Activated CD4-positive, alpha-beta T cell treated with anti-CD3 and anti-CD28 coated beads, Interleukin-2, amount 10 ng/mL, durations not matched to agents 7 days and 5 days (primary cell): ENCODE results near the gene SLC35F1. TPM values are rescaled to one million over a fixed set of nuclear protein-coding genes. Genes with fewer than 3 reads are reported as not detected.
"Not testable (repeated sequence)": the region's sequence is repeated elsewhere in the genome, so short reads cannot be mapped to it uniquely, and the experiment has no call there.

Experiments
- CTCF ChIA-PET: fragments of 350-600 bp; sonication (Branson Sonifier 250); formaldehyde crosslinking; loops from one replicate; lab custom pipeline; 2021; ENCODE audit warnings: antibody characterized with exemption; lab: Charles Lee
- POLR2A ChIA-PET: fragments of 350-600 bp; sonication (Branson Sonifier 250); formaldehyde crosslinking; loops from one replicate; lab custom pipeline; 2021; ENCODE audit warnings: antibody characterized with exemption; lab: Charles Lee
- DNase-seq: peaks from one replicate; pipeline ENCODE4 v3.0.0-alpha.2; 2020
- H3K27ac Mint-ChIP-seq: one replicate; pipeline ENCODE4 v1.8.0; 2021; ENCODE audit warnings: mild to moderate bottlenecking, moderate library complexity, mixed read lengths
- H3K27me3 Mint-ChIP-seq: one replicate; pipeline ENCODE4 v1.8.0; 2021; ENCODE audit warnings: mixed read lengths
- H3K36me3 Mint-ChIP-seq: one replicate; pipeline ENCODE4 v1.8.0; 2021; ENCODE audit warnings: low read depth, mixed read lengths
- H3K4me1 Mint-ChIP-seq: one replicate; pipeline ENCODE4 v1.8.0; 2021; ENCODE audit warnings: mixed read lengths
- H3K4me3 Mint-ChIP-seq: one replicate; pipeline ENCODE4 v1.8.0; 2021; ENCODE audit warnings: mild to moderate bottlenecking, moderate library complexity, mixed read lengths
- H3K9me3 Mint-ChIP-seq: one replicate; pipeline ENCODE4 v1.8.0; 2021; ENCODE audit warnings: mixed read lengths
- total RNA-seq, 2 experiments: library from RNA; stranded (reverse); gene quantifications; one replicate each; pipeline ENCODE4 v1.2.3, GENCODE V29; 2021

SLC35F1 gene
- total RNA-seq, 2 experiments from 2014 or later, result not detected

GRCh38 chr6:117976030-117976651, 69.1 kb downstream of the SLC35F1 start:
- peak; percentile 22 for DNase-seq
- no peak overlapping the region for H3K27ac Mint-ChIP-seq
- no peaks in the 10 kb centered on the region for H3K36me3 Mint-ChIP-seq
- H3K4me1 Mint-ChIP-seq, result no peaks in the 10 kb centered on the region
- H3K27me3 Mint-ChIP-seq, result peaks cover 5% of the 10 kb centered on the region
- no peak overlapping the region for H3K4me3 Mint-ChIP-seq
- ChIA-PET CTCF (no interaction called here), POLR2A (no interaction called here)
- H3K9me3 Mint-ChIP-seq, result peaks cover 5% of the 10 kb centered on the region

- H3K4me3 Mint-ChIP-seq, result no peak overlapping the region
- ChIA-PET CTCF (no interaction called here), POLR2A (no interaction called here)
- H3K36me3 Mint-ChIP-seq, result no peaks in the 10 kb centered on the region
- no peak for DNase-seq
- no peak overlapping the region for H3K27ac Mint-ChIP-seq
- H3K4me1 Mint-ChIP-seq, result no peaks in the 10 kb centered on the region
- H3K9me3 Mint-ChIP-seq, result no peaks in the 10 kb centered on the region
- H3K27me3 Mint-ChIP-seq, result peaks cover 8% of the 10 kb centered on the region
Measured at GRCh38 chr6:117985916-117986315, 78.9 kb downstream of the SLC35F1 start.

- H3K9me3 Mint-ChIP-seq, result no peaks in the 10 kb centered on the region
- H3K4me3 Mint-ChIP-seq, result no peak overlapping the region
- H3K27ac Mint-ChIP-seq, result no peak overlapping the region
- no peaks in the 10 kb centered on the region for H3K4me1 Mint-ChIP-seq
- no peak for DNase-seq
- POLR2A ChIA-PET, result no interaction called here
- H3K27me3 Mint-ChIP-seq, result peaks cover 4% of the 10 kb centered on the region
- no peaks in the 10 kb centered on the region for H3K36me3 Mint-ChIP-seq
- CTCF ChIA-PET, result interaction anchor here (0.7 kb wide), 1 partner anchor 1912 kb away, joined by 7 read pairs; no protein-coding TSS in a partner anchor
Measured at GRCh38 chr6:117986396-117986795, 79.3 kb downstream of the SLC35F1 start.

- H3K4me1 Mint-ChIP-seq, result no peaks in the 10 kb centered on the region
- H3K4me3 Mint-ChIP-seq, result no peak overlapping the region
- DNase-seq, result no peak
- H3K9me3 Mint-ChIP-seq, result no peaks in the 10 kb centered on the region
- H3K27me3 Mint-ChIP-seq, result peaks cover 4% of the 10 kb centered on the region
- H3K36me3 Mint-ChIP-seq, result no peaks in the 10 kb centered on the region
- POLR2A ChIA-PET, result no interaction called here
- CTCF ChIA-PET, result no interaction called here
- no peak overlapping the region for H3K27ac Mint-ChIP-seq
Measured at GRCh38 chr6:117989086-117989485, 82.0 kb downstream of the SLC35F1 start.

GRCh38 chr6:117990151-117990550, 83.1 kb downstream of the SLC35F1 start:
- no peaks in the 10 kb centered on the region for H3K9me3 Mint-ChIP-seq
- H3K4me1 Mint-ChIP-seq, result no peaks in the 10 kb centered on the region
- no peak overlapping the region for H3K4me3 Mint-ChIP-seq
- CTCF ChIA-PET, result no interaction called here
- no peaks in the 10 kb centered on the region for H3K36me3 Mint-ChIP-seq
- no peak for DNase-seq
- peaks cover 4% of the 10 kb centered on the region for H3K27me3 Mint-ChIP-seq
- POLR2A ChIA-PET, result no interaction called here
- no peak overlapping the region for H3K27ac Mint-ChIP-seq

- DNase-seq, result no peak
- CTCF ChIA-PET, result no interaction called here
- no peaks in the 10 kb centered on the region for H3K36me3 Mint-ChIP-seq
- peaks cover 4% of the 10 kb centered on the region for H3K27me3 Mint-ChIP-seq
- no peaks in the 10 kb centered on the region for H3K4me1 Mint-ChIP-seq
- H3K9me3 Mint-ChIP-seq, result no peaks in the 10 kb centered on the region
- POLR2A ChIA-PET, result no interaction called here
- H3K4me3 Mint-ChIP-seq, result no peak overlapping the region
- H3K27ac Mint-ChIP-seq, result no peak overlapping the region
Measured at GRCh38 chr6:117992856-117993255, 85.8 kb downstream of the SLC35F1 start.

GRCh38 chr6:118012944-118013343, 105.9 kb downstream of the SLC35F1 start:
- Mint-ChIP-seq H3K4me1 (no peaks in the 10 kb centered on the region), H3K27ac (no peak overlapping the region), H3K36me3 (no peaks in the 10 kb centered on the region), H3K9me3 (no peaks in the 10 kb centered on the region), H3K4me3 (no peak overlapping the region), H3K27me3 (no peaks in the 10 kb centered on the region)
- ChIA-PET POLR2A (no interaction called here), CTCF (no interaction called here)
- DNase-seq, result no peak

GRCh38 chr6:118016532-118016931, 109.5 kb downstream of the SLC35F1 start:
- no peaks in the 10 kb centered on the region for H3K4me1 Mint-ChIP-seq
- H3K9me3 Mint-ChIP-seq, result no peaks in the 10 kb centered on the region
- no peak overlapping the region for H3K27ac Mint-ChIP-seq
- ChIA-PET POLR2A (no interaction called here), CTCF (no interaction called here)
- no peaks in the 10 kb centered on the region for H3K27me3 Mint-ChIP-seq
- no peaks in the 10 kb centered on the region for H3K36me3 Mint-ChIP-seq
- no peak overlapping the region for H3K4me3 Mint-ChIP-seq
- DNase-seq, result no peak

GRCh38 chr6:118017301-118017848, 110.3 kb downstream of the SLC35F1 start:
- Mint-ChIP-seq H3K36me3 (no peaks in the 10 kb centered on the region), H3K9me3 (no peaks in the 10 kb centered on the region), H3K4me1 (no peaks in the 10 kb centered on the region), H3K27ac (no peak overlapping the region), H3K4me3 (no peak overlapping the region), H3K27me3 (no peaks in the 10 kb centered on the region)
- DNase-seq, result no peak
- POLR2A ChIA-PET, result no interaction called here
- CTCF ChIA-PET, result no interaction called here

- CTCF ChIA-PET, result no interaction called here
Measured at GRCh38 chr6:118023771-118024170, 116.7 kb downstream of the SLC35F1 start.

GRCh38 chr6:118029967-118030366, 122.9 kb downstream of the SLC35F1 start:
- Mint-ChIP-seq H3K27ac (no peak overlapping the region), H3K4me1 (no peaks in the 10 kb centered on the region), H3K9me3 (no peaks in the 10 kb centered on the region), H3K36me3 (no peaks in the 10 kb centered on the region), H3K27me3 (peaks cover 2% of the 10 kb centered on the region), H3K4me3 (no peak overlapping the region)
- CTCF ChIA-PET, result no interaction called here
- DNase-seq, result no peak
- POLR2A ChIA-PET, result no interaction called here

More at GRCh38 chr6:118023771-118024170, 116.7 kb downstream of the SLC35F1 start:
- no peaks in the 10 kb centered on the region for H3K36me3 Mint-ChIP-seq
- H3K27me3 Mint-ChIP-seq, result peaks cover 2% of the 10 kb centered on the region
- no peak overlapping the region for H3K4me3 Mint-ChIP-seq
- no peaks in the 10 kb centered on the region for H3K4me1 Mint-ChIP-seq
- DNase-seq, result no peak
- H3K27ac Mint-ChIP-seq, result no peak overlapping the region
- POLR2A ChIA-PET, result no interaction called here
- H3K9me3 Mint-ChIP-seq, result no peaks in the 10 kb centered on the region

GRCh38 chr6:118037479-118037878, 130.4 kb downstream of the SLC35F1 start:
- H3K27me3 Mint-ChIP-seq, CTCF ChIA-PET, DNase-seq, H3K4me3 Mint-ChIP-seq, H3K27ac Mint-ChIP-seq, H3K4me1 Mint-ChIP-seq, H3K9me3 Mint-ChIP-seq, POLR2A ChIA-PET, H3K36me3 Mint-ChIP-seq: not testable (repeated sequence)

- H3K9me3 Mint-ChIP-seq, result no peaks in the 10 kb centered on the region
- peaks cover 2% of the 10 kb centered on the region for H3K27me3 Mint-ChIP-seq
- no peak overlapping the region for H3K27ac Mint-ChIP-seq
- DNase-seq, result no peak
- H3K36me3 Mint-ChIP-seq, result no peaks in the 10 kb centered on the region
- CTCF ChIA-PET, result no interaction called here
- POLR2A ChIA-PET, result no interaction called here
- H3K4me1 Mint-ChIP-seq, result no peaks in the 10 kb centered on the region
- H3K4me3 Mint-ChIP-seq, result no peak overlapping the region
Measured at GRCh38 chr6:118042855-118043254, 135.8 kb downstream of the SLC35F1 start.

- CTCF ChIA-PET, result no interaction called here
Measured at GRCh38 chr6:118044275-118044674, 137.2 kb downstream of the SLC35F1 start.

More at GRCh38 chr6:118044275-118044674, 137.2 kb downstream of the SLC35F1 start:
- Mint-ChIP-seq H3K27me3 (peaks cover 2% of the 10 kb centered on the region), H3K36me3 (no peaks in the 10 kb centered on the region), H3K9me3 (no peaks in the 10 kb centered on the region), H3K4me1 (no peaks in the 10 kb centered on the region), H3K27ac (no peak overlapping the region), H3K4me3 (no peak overlapping the region)
- DNase-seq, result no peak
- POLR2A ChIA-PET, result no interaction called here
